GM19193 (cell line): ENCODE data around the gene AP1S2.

ENCODE experiments used
- POLR2A ChIP-seq: IDR thresholded peaks from 4 replicates; pipeline ENCODE4 v1.6.1; 2011; ENCODE audit not compliant: insufficient read depth, insufficient read length; ENCODE audit errors: extremely low read depth

AP1S2 gene

GRCh38 chrX:15864629-15865028, 10.0 kb upstream of the AP1S2 start:
- no peak for TF ChIP-seq POLR2A

DNA sequence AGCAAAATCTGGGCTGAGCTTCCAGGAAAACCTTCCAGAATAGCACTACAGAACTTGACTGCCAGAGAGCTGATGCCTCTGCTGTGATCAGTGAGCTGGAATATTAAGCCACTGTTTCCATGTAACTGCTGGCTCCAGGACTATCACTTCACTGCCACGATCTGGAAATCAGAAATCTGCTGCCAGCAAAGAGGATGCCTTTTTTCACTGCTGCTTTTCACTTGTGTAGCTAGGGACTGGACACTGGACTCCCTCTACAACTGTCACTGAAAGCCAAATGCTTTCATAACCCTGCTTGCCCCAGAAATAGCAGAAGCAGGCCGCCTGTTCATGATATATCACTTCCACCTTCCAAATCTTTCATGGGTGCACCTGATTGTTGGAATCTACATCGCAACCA, 9.4 kb upstream of the AP1S2 start:
- TF ChIP-seq POLR2A, result no peak

GRCh38 chrX:15860921-15861320, 6.3 kb upstream of the AP1S2 start:
- no peak for TF ChIP-seq POLR2A

- TF ChIP-seq POLR2A, result no peak
These were observed 3.4 kb upstream of the AP1S2 start for GRCh38 chrX:15858051-15858450.

DNA sequence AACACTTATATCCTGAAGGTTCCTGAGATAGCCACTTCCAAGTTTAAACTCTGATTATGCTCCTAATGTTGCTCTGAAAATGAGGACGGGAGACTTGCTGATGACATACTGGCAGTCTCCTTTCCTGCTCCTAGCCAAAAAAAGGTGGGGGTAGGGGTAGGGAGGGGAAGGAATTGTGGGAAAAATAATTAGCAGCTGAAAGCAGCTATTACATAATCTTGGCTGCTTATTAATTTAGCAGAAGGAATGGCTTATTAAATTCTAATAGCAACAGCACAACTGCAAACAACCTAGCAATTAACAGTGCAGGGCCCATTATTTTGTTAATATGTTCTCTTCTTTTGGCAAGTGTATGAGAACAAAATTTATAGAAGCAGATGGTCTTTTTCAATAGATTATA, 2.0 kb upstream of the AP1S2 start:
- TF ChIP-seq POLR2A, result no peak

DNA sequence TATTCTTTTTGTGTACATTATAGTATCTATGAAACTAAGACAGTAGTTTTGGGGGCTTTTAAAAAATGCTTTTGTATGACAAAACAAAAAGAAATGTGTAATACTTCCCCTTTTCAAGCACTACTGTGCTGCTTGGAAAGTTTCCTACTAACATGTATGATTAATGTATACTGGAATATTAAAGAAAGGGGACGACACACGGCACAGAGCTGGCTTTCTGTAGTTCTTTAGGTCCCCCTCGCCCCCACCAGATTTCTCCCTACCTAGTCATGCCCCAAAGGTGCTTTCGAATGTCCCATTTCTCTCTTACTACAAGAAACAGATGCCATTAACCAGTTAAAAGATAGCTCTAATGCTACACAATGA, 1.6 kb upstream of the AP1S2 start:
- no peak for TF ChIP-seq POLR2A

GRCh38 chrX:15855568-15856221, 1.1 kb upstream of the AP1S2 start:
- TF ChIP-seq POLR2A, result no peak

GRCh38 chrX:15854080-15854655, 445 bp downstream of the AP1S2 start:
- TF ChIP-seq POLR2A, result no peak

- no peak for TF ChIP-seq POLR2A
These were observed 980 bp downstream of the AP1S2 start for GRCh38 chrX:15853586-15854079.

DNA sequence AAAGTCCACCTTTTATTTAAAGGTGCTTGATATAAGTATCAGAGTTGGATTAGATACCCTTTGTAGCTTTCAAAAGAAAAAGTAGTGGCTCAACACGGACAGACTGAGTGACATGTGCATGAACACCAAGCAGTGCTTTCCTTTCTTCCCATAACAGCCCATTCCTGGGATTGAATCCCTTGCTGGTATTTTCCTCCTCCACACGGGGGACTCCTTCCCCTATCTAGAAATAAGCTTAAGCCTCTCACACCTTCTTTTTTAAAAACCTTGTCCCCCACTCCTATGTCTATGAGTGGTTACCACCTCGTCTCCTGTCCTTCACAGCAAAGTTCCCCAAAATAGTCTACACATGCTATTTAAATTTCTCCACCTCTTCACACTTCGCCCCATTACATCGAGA, 5.1 kb downstream of the AP1S2 start:
- no peak for TF ChIP-seq POLR2A

GRCh38 chrX:15848576-15848975, 6.0 kb downstream of the AP1S2 start:
- no peak for TF ChIP-seq POLR2A

DNA sequence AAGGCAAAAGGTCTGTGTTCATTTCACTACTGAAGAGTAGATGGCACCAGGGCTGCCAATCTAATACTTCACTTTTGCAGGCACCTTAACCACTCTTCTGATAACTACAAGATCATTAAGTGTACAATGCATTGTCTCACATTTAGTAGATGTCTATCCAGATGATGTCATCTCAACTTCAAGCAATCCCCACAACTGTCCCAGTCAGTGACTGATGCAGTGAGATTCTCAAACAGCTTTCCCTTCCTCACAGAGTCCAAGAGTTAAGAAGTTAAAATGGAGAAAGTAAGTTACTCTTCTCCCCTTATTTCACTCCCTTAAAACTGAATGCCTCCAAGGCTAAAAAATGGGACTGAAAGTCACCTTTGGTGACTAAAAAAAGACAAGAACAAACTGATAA, 10.7 kb downstream of the AP1S2 start:
- TF ChIP-seq POLR2A, result no peak

DNA sequence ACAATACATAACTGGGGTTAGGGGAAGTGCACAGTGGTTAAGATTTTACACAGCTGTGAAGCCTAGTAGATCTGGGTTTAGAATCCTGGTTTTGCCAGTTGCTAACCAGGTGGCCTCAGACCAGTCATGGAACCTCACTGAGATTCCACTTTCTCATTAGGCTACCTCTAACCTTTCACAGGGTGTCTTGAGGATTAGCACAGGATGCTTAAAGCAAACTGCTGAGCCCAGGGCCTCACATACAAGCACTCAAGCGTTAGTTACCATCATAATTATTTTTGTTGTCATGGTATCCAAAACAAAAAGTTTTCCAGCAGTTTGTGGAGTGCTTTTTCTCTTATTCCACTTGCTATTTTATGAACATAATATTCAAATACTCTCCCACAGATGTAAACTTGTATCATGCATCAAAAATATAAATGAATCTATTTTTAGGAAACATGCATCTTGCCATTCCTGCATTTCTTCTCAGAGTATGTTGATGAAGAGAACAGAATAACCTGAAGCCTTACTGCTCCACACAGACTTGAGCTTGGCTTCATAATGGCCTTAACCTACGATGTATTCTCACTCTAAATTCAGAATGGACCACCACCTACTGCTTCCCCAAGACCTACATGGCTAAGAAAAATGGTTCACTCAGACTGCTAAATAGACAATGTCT, 12.6 kb downstream of the AP1S2 start:
- TF ChIP-seq POLR2A, result no peak

- TF ChIP-seq POLR2A, result no peak
These were observed 16.6 kb downstream of the AP1S2 start for GRCh38 chrX:15838017-15838416.

GRCh38 chrX:15834827-15835595, 19.6 kb downstream of the AP1S2 start:
- TF ChIP-seq POLR2A, result no peak
